Keratinocyte (primary cell): Measurements from ENCODE around the gene ACYP2. TPM values are rescaled to one million over a fixed set of nuclear protein-coding genes. Genes with fewer than 3 reads are reported as not detected.
"Not testable (repeated sequence)": the region's sequence is repeated elsewhere in the genome, so short reads cannot be mapped to it uniquely, and the experiment has no call there.

Source experiments
- DNase-seq: peaks from one replicate; pipeline ENCODE4 v3.0.0-alpha.2; 2011; ENCODE audit warnings: low read depth, missing footprints, low spot score
- FAIRE-seq: peaks from 2 replicates; lab custom pipeline; 2011; peaks lifted over from hg19 to GRCh38; lab: Jason Lieb, UNC
- H2AFZ ChIP-seq: 2 replicates; pipeline ENCODE4 v1.6.0; 2012; ENCODE audit warnings: low read length, control low read depth, inconsistent platforms; ENCODE audit not compliant: control insufficient read depth
- H3K27ac ChIP-seq: 2 replicates; pipeline ENCODE4 v1.5.1; 2011; ENCODE audit warnings: low read length; ENCODE audit not compliant: control insufficient read depth, insufficient read depth
- H3K27me3 ChIP-seq: 3 replicates; pipeline ENCODE4 v1.6.0; 2011; ENCODE audit warnings: low read length; ENCODE audit not compliant: control insufficient read depth, insufficient read depth; ENCODE audit errors: extremely low read depth
- H3K36me3 ChIP-seq, 2 experiments: 2 replicates in 1 of 2; 3 replicates in 1 of 2; pipeline ENCODE4 v1.5.1; 2011; ENCODE audit warnings: low read length in 2 of 2, mild to moderate bottlenecking in 1 of 2; ENCODE audit not compliant: control insufficient read depth in 2 of 2, insufficient read depth in 2 of 2; ENCODE audit errors: extremely low read depth in 1 of 2
- H3K4me1 ChIP-seq: 3 replicates; pipeline ENCODE4 v1.5.1; 2011; ENCODE audit warnings: low read length; ENCODE audit not compliant: control insufficient read depth, insufficient read depth; ENCODE audit errors: extremely low read depth
- H3K4me2 ChIP-seq: 3 replicates; pipeline ENCODE4 v1.6.0; 2011; ENCODE audit warnings: low read depth, low read length; ENCODE audit not compliant: control insufficient read depth, insufficient read depth; ENCODE audit errors: extremely low read depth
- H3K4me3 ChIP-seq, 3 experiments: fragments of 200-600 bp in 1 of 3; sonication (generic) in 1 of 3; 2 replicates in 2 of 3; 3 replicates in 1 of 3; pipeline ENCODE4 v1.5.1; 2011 to 2016; ENCODE audit warnings: low read length in 3 of 3, mild to moderate bottlenecking in 3 of 3, control low read depth in 2 of 3, inconsistent platforms in 1 of 3, low read depth in 1 of 3, mixed read lengths in 1 of 3, mixed run types in 1 of 3, moderate library complexity in 1 of 3; ENCODE audit not compliant: control insufficient read depth in 2 of 3, insufficient read depth in 2 of 3; ENCODE audit errors: extremely low read depth in 1 of 3
- H3K79me2 ChIP-seq: 2 replicates; pipeline ENCODE4 v1.6.0; 2012; ENCODE audit warnings: low read length; ENCODE audit not compliant: control insufficient read depth, insufficient read depth
- H3K9ac ChIP-seq: 3 replicates; pipeline ENCODE4 v1.6.0; 2011; ENCODE audit warnings: low read length; ENCODE audit not compliant: control insufficient read depth, insufficient read depth; ENCODE audit errors: extremely low read depth
- H3K9me1 ChIP-seq: 3 replicates; pipeline ENCODE4 v1.6.0; 2011; ENCODE audit warnings: low read length; ENCODE audit not compliant: control insufficient read depth, insufficient read depth; ENCODE audit errors: extremely low read depth
- H3K9me3 ChIP-seq: 2 replicates; pipeline ENCODE4 v1.5.1; 2012; ENCODE audit warnings: low read depth, low read length; ENCODE audit not compliant: control insufficient read depth
- H4K20me1 ChIP-seq: 3 replicates; pipeline ENCODE4 v1.6.0; 2011; ENCODE audit warnings: low read length; ENCODE audit not compliant: control insufficient read depth, insufficient read depth; ENCODE audit errors: extremely low read depth
- CTCF ChIP-seq, 3 experiments: IDR thresholded peaks in 1 of 3; conservative IDR thresholded peaks in 1 of 3; optimal IDR thresholded peaks in 1 of 3; 2 replicates in 2 of 3; 3 replicates in 1 of 3; pipeline versions ENCODE3 to v1.5.1; 2011; ENCODE audit warnings: low read length in 3 of 3, mild to moderate bottlenecking in 3 of 3, moderate library complexity in 2 of 3, control low read depth in 1 of 3, inconsistent platforms in 1 of 3; ENCODE audit not compliant: insufficient read depth in 2 of 3; ENCODE audit errors: extremely low read depth in 1 of 3
- EZH2 ChIP-seq: IDR thresholded peaks from one replicate; pipeline ENCODE4 v1.6.1; 2012; ENCODE audit warnings: inconsistent platforms, mild to moderate bottlenecking, low read length, moderate library complexity
- dilution Hi-C: fragments of 300-500 bp; cut with MboI; formaldehyde crosslinking; loops from one replicate; pipeline ENCODE4 v1.7.0; 2020; ENCODE audit warnings: low sequenced_read_pairs; ENCODE audit not compliant: extremely low pct_ligation_motif_present
- polyA plus RNA-seq, 5 experiments: library from polyadenylated mRNA; depleted of rRNA in 3 of 5; stranded (reverse) in 3 of 5; stranded (forward) in 1 of 5; unstranded in 1 of 5; fragments of >200 nt; gene quantifications; 1 replicate in 1 of 5; 2 replicates in 3 of 5; 3 replicates in 1 of 5; pipeline versions ENCODE4 v1.2.1 to v1.2.3, GENCODE V29; 2011 to 2012; ENCODE audit warnings: missing spikeins in 2 of 5, low read depth in 1 of 5, low replicate concordance in 1 of 5

Gene ACYP2
- polyA plus RNA-seq, 1 donor (not counting 4 experiments of a cell fraction or from before 2014, with no cell fraction given), result 8.7 TPM

GRCh38 chr2:54090521-54091117 is 24.8 kb upstream of the ACYP2 start:
- H3K79me2 ChIP-seq, result no peaks in the 10 kb centered on the region
- H3K27me3 ChIP-seq, result no peaks in the 10 kb centered on the region
- DNase-seq (no peak), FAIRE-seq (no peak)
- dilution Hi-C loops, result no loop called here
- peak overlapping the region; percentile 75 for H3K4me2 ChIP-seq
- TF ChIP-seq CTCF (optimal IDR thresholded peaks at IDR 0.05 in 1 of 3, IDR thresholded peaks at IDR 0.05 in 1 of 3, conservative IDR thresholded peaks at IDR 0.05 in 1 of 3; ENCODE audit: extremely low read depth in 1 of 3, insufficient read depth in 2 of 3, low read length in 3 of 3) (no peak), EZH2 (no peak)
- no peaks in the 10 kb centered on the region for H3K36me3 ChIP-seq
- no peaks in the 10 kb centered on the region for H3K9me3 ChIP-seq
- H3K27ac ChIP-seq, result peak overlapping the region; percentile 26
- no peaks in the 10 kb centered on the region for H3K9me1 ChIP-seq
- no peak overlapping the region for H3K9ac ChIP-seq
- peak overlapping the region in 1 of 3 experiments; percentile 36 for H3K4me3 ChIP-seq
- peak overlapping the region; percentile 96 for H2AFZ ChIP-seq
- no peaks in the 10 kb centered on the region for H4K20me1 ChIP-seq
- H3K4me1 ChIP-seq, result peaks cover 20% of the 10 kb centered on the region

- no peak overlapping the region for H2AFZ ChIP-seq
- no peaks in the 10 kb centered on the region for H3K9me3 ChIP-seq
- no peaks in the 10 kb centered on the region for H3K9me1 ChIP-seq
- no peak overlapping the region for H3K4me2 ChIP-seq
- DNase-seq (no peak), FAIRE-seq (no peak)
- dilution Hi-C loops, result no loop called here
- TF ChIP-seq EZH2, result no peak
- TF ChIP-seq CTCF (optimal IDR thresholded peaks at IDR 0.05 in 1 of 3, IDR thresholded peaks at IDR 0.05 in 1 of 3, conservative IDR thresholded peaks at IDR 0.05 in 1 of 3; ENCODE audit: extremely low read depth in 1 of 3, insufficient read depth in 2 of 3, low read length in 3 of 3), result no peak
- H3K27ac ChIP-seq, result no peak overlapping the region
- no peak overlapping the region for H3K9ac ChIP-seq
- H3K27me3 ChIP-seq, result no peaks in the 10 kb centered on the region
- H3K4me3 ChIP-seq, result no peak overlapping the region
- H3K4me1 ChIP-seq, result peaks cover 19% of the 10 kb centered on the region
- H3K36me3 ChIP-seq, result no peaks in the 10 kb centered on the region
- H4K20me1 ChIP-seq, result no peaks in the 10 kb centered on the region
- no peaks in the 10 kb centered on the region for H3K79me2 ChIP-seq
Observed at GRCh38 chr2:54092940-54093339, 22.5 kb upstream of the ACYP2 start.

GRCh38 chr2:54095406-54095805 is 20.0 kb upstream of the ACYP2 start:
- H3K36me3 ChIP-seq, H3K4me3 ChIP-seq, H3K9me1 ChIP-seq, H3K9me3 ChIP-seq, H3K4me2 ChIP-seq, H3K4me1 ChIP-seq, H3K27ac ChIP-seq, FAIRE-seq, H3K27me3 ChIP-seq, dilution Hi-C loops, H3K79me2 ChIP-seq, H2AFZ ChIP-seq, DNase-seq, H4K20me1 ChIP-seq, H3K9ac ChIP-seq: not testable (repeated sequence)

GRCh38 chr2:54096141-54096540 is 19.3 kb upstream of the ACYP2 start:
- H4K20me1 ChIP-seq, H3K9me3 ChIP-seq, H3K27ac ChIP-seq, H3K9me1 ChIP-seq, H3K4me3 ChIP-seq, H3K79me2 ChIP-seq, H3K4me2 ChIP-seq, H2AFZ ChIP-seq, H3K9ac ChIP-seq, H3K4me1 ChIP-seq, H3K27me3 ChIP-seq, dilution Hi-C loops, H3K36me3 ChIP-seq, FAIRE-seq, DNase-seq: not testable (repeated sequence)
